ENCODE results near the gene NGRN. TPM values are rescaled to one million over a fixed set of nuclear protein-coding genes. Genes with fewer than 3 reads are reported as not detected.

The NGRN gene
- polyA plus RNA-seq, 1 of the 3 experiments (the other 2 are of a cell fraction): 48.2 TPM

DNA sequence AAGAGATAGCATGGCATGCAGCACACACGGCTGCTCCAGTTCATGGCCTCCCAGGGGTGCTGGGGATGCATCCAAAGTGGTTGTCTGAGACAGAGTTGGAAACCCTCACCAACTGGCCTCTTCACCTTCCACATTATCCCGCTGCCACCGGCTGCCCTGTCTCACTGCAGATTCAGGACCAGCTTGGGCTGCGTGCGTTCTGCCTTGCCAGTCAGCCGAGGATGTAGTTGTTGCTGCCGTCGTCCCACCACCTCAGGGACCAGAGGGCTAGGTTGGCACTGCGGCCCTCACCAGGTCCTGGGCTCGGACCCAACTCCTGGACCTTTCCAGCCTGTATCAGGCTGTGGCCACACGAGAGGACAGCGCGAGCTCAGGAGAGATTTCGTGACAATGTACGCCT is 36.5 kb upstream of the NGRN start:
- Histone ChIP-seq H3K9me2 (no peaks in the 10 kb centered on the region), H3K9ac (no peak overlapping the region), H3K79me2 (ENCODE audit: insufficient read depth) (peaks cover 26% of the 10 kb centered on the region), H4K20me1 (ENCODE audit: insufficient read depth) (no peaks in the 10 kb centered on the region), H2AFZ (ENCODE audit: low read depth) (no peak overlapping the region), H3F3A (replicated peaks; ENCODE audit: insufficient read depth) (no peaks in the 10 kb centered on the region), H3K27me3 (ENCODE audit: insufficient read depth) (no peaks in the 10 kb centered on the region), H3K4me3 (ENCODE audit: low read depth in 2 of 2, low read length in 1 of 2) (no peak overlapping the region), H3K4me1 (ENCODE audit: control insufficient read depth in 1 of 2, insufficient read depth in 2 of 2, low read depth in 1 of 2, low read length in 1 of 2) (peaks cover 0 to 3% of the 10 kb centered on the region in 2 experiments; a peak in 1 of 4 replicates), H3K36me3 (replicated peaks in 1 of 2; ENCODE audit: control insufficient read depth in 1 of 2, insufficient read depth in 2 of 2, low read length in 1 of 2) (peaks cover 10 to 59% of the 10 kb centered on the region in 2 experiments), H3K27ac (ENCODE audit: low read depth in 2 of 2, low read length in 1 of 2) (no peak overlapping the region), H3K4me2 (no peak overlapping the region), H3K9me3 (no peaks in the 10 kb centered on the region)
- no peak for DNase-seq
- TF ChIP-seq EP300 (IDR thresholded peaks at IDR 0.05; ENCODE audit: borderline replicate concordance in 1 of 2, low read depth in 1 of 2, low read length in 1 of 2): no peak
- TF ChIP-seq TCF12 (IDR thresholded peaks at IDR 0.05): no peak
- TF ChIP-seq NFIC (IDR thresholded peaks at IDR 0.05; ENCODE audit: borderline replicate concordance): no peak
- no peak for TF ChIP-seq SIN3A (IDR thresholded peaks at IDR 0.05; ENCODE audit: borderline replicate concordance, low read depth, low read length)
- TF ChIP-seq, protein P1, sequence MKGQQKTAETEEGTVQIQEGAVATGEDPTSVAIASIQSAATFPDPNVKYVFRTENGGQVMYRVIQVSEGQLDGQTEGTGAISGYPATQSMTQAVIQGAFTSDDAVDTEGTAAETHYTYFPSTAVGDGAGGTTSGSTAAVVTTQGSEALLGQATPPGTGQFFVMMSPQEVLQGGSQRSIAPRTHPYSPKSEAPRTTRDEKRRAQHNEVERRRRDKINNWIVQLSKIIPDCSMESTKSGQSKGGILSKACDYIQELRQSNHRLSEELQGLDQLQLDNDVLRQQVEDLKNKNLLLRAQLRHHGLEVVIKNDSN (IDR thresholded peaks at IDR 0.05; ENCODE audit: borderline replicate concordance, low read depth): no peak
- TF ChIP-seq SMC3 (IDR thresholded peaks at IDR 0.05; ENCODE audit: low read depth, low read length): no peak
- TF ChIP-seq FOXJ3 (CRISPR knock-in tag; IDR thresholded peaks at IDR 0.05): no peak
- no peak for TF ChIP-seq POLR2AphosphoS5 (IDR thresholded peaks at IDR 0.05; ENCODE audit: low read depth, low read length)
- TF ChIP-seq YY1 (IDR thresholded peaks at IDR 0.05; ENCODE audit: low read depth): no peak
- TF ChIP-seq MEF2A (IDR thresholded peaks at IDR 0.05; ENCODE audit: borderline replicate concordance, low read depth): no peak
- TF ChIP-seq, protein P2, sequence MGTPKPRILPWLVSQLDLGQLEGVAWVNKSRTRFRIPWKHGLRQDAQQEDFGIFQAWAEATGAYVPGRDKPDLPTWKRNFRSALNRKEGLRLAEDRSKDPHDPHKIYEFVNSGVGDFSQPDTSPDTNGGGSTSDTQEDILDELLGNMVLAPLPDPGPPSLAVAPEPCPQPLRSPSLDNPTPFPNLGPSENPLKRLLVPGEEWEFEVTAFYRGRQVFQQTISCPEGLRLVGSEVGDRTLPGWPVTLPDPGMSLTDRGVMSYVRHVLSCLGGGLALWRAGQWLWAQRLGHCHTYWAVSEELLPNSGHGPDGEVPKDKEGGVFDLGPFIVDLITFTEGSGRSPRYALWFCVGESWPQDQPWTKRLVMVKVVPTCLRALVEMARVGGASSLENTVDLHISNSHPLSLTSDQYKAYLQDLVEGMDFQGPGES (IDR thresholded peaks at IDR 0.05; ENCODE audit: low read depth, low read length): no peak
- ChIA-PET CTCF (no interaction called here), POLR2A (no interaction called here)
- whole genome bisulfite sequencing (ENCODE audit: low lambda C conversion rate): 93% methylated on average over 15 of the region's 15 CpGs

DNA sequence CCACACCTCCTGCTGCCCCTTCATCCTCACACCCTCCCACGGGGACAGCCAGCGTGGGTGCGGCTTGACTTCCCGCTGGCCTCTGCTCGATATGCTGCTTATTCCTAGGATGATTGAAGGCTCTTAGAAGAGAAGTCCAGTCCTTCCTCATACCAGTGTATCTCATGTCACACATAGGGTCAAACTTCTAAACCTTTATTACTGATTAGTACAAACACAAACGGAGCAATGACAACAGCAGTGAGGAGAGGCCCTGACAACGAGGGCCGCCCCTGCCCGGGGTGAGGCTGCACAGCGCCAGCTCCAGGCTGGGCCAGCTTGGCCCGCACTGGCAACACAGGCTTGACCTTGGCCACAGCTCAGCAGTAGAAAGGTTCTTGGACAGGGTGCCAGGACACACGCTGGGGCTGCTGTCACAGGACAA is 35.4 kb upstream of the NGRN start:
- CTCF ChIA-PET: interaction anchor here (0.7 to 5.4 kb wide), 2 partner anchors 9 to 19 kb away, joined by 3 to 35 read pairs; partner anchors contain the start of gene TTLL13

More for the DNA sequence above, 35.4 kb upstream of the NGRN start:
- Histone ChIP-seq H3K36me3 (replicated peaks in 1 of 2; ENCODE audit: control insufficient read depth in 1 of 2, insufficient read depth in 2 of 2, low read length in 1 of 2) (peaks cover 10 to 54% of the 10 kb centered on the region in 2 experiments), H4K20me1 (ENCODE audit: insufficient read depth) (no peaks in the 10 kb centered on the region), H3K4me1 (ENCODE audit: control insufficient read depth in 1 of 2, insufficient read depth in 2 of 2, low read depth in 1 of 2, low read length in 1 of 2) (peaks cover 5 to 9% of the 10 kb centered on the region in 2 experiments; a peak in 2 of 4 replicates), H3K9me3 (no peaks in the 10 kb centered on the region), H3K9me2 (no peaks in the 10 kb centered on the region), H3K4me3 (ENCODE audit: low read depth in 2 of 2, low read length in 1 of 2) (no peak overlapping the region), H3K27ac (ENCODE audit: low read depth in 2 of 2, low read length in 1 of 2) (no peak overlapping the region), H3K9ac (no peak overlapping the region), H2AFZ (ENCODE audit: low read depth) (no peak overlapping the region), H3K4me2 (no peak overlapping the region), H3K27me3 (ENCODE audit: insufficient read depth) (no peaks in the 10 kb centered on the region), H3F3A (replicated peaks; ENCODE audit: insufficient read depth) (no peaks in the 10 kb centered on the region), H3K79me2 (ENCODE audit: insufficient read depth) (peaks cover 26% of the 10 kb centered on the region)
- TF ChIP-seq, protein P3, sequence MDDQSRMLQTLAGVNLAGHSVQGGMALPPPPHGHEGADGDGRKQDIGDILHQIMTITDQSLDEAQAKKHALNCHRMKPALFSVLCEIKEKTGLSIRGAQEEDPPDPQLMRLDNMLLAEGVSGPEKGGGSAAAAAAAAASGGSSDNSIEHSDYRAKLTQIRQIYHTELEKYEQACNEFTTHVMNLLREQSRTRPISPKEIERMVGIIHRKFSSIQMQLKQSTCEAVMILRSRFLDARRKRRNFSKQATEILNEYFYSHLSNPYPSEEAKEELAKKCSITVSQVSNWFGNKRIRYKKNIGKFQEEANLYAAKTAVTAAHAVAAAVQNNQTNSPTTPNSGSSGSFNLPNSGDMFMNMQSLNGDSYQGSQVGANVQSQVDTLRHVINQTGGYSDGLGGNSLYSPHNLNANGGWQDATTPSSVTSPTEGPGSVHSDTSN (IDR thresholded peaks at IDR 0.05): no peak
- TF ChIP-seq NRF1 (IDR thresholded peaks at IDR 0.05; ENCODE audit: low read depth, low read length): no peak
- TF ChIP-seq EP300 (IDR thresholded peaks at IDR 0.05; ENCODE audit: borderline replicate concordance in 1 of 2, low read depth in 1 of 2, low read length in 1 of 2): no peak
- TF ChIP-seq ELF1 (IDR thresholded peaks at IDR 0.05): no peak
- TF ChIP-seq SMC3 (IDR thresholded peaks at IDR 0.05; ENCODE audit: low read depth, low read length): no peak
- no peak for DNase-seq
- POLR2A ChIA-PET: no interaction called here
- WGBS (ENCODE audit: low lambda C conversion rate): 81% methylated on average over 9 of the region's 12 CpGs
